Body of pancreas (tissue), 4 donors: ENCODE results near the gene DYNC1LI1. TPM values are rescaled to one million over a fixed set of nuclear protein-coding genes. Genes with fewer than 3 reads are reported as not detected.

Source experiments
- ATAC-seq: fragments of 150-250 bp; one replicate; pipeline ENCODE4 v1.9.1; 2016
- DNase-seq, 4 donors: peaks; one replicate each; pipeline ENCODE4 v3.0.0-alpha.2; 2019
- H3K27ac ChIP-seq, 4 donors: fragments of 200-600 bp; sonication (generic); 1 replicate in 3 of 4; 2 replicates in 1 of 4; pipeline versions ENCODE4 v1.5.1 to v1.6.1; 2016 to 2019; ENCODE audit warnings: mild to moderate bottlenecking in 1 of 4, mixed read lengths in 1 of 4, moderate library complexity in 1 of 4
- H3K27me3 ChIP-seq, 2 donors: fragments of 200-600 bp; sonication (generic); one replicate each; pipeline ENCODE4 v1.6.0; 2016; ENCODE audit warnings: mild to moderate bottlenecking in 1 of 2
- H3K36me3 ChIP-seq, 2 donors: fragments of 200-600 bp; sonication (generic); replicated peaks in 1 of 2; 2 replicates each; pipeline ENCODE4 v1.5.1; 2016; ENCODE audit warnings: low read depth in 2 of 2; ENCODE audit not compliant: insufficient read depth in 1 of 2
- H3K4me1 ChIP-seq: fragments of 200-600 bp; sonication (generic); one replicate; pipeline ENCODE4 v1.6.0; 2016
- H3K4me3 ChIP-seq, 2 donors: fragments of 200-600 bp; sonication (generic); 1 replicate in 1 of 2; 2 replicates in 1 of 2; pipeline ENCODE4 v1.5.1; 2016 to 2019
- H3K9me3 ChIP-seq, 3 donors: fragments of 200-600 bp; sonication (generic); 1 replicate in 2 of 3; 2 replicates in 1 of 3; pipeline ENCODE4 v1.5.1; 2016
- CTCF ChIP-seq, 7 experiments: fragments of 450-650 bp in 4 of 7; fragments of 200-600 bp in 3 of 7; sonication (generic) in 3 of 7; IDR thresholded peaks; one replicate each; pipeline ENCODE4 v1.5.1; 2016 to 2019; ENCODE audit warnings: antibody characterized with exemption in 7 of 7
- POLR2A ChIP-seq, 3 donors: fragments of 450-650 bp; IDR thresholded peaks; one replicate each; pipeline ENCODE4 v1.6.1; 2016; ENCODE audit warnings: antibody characterized with exemption in 3 of 3, mild to moderate bottlenecking in 2 of 3
- WGBS, 2 donors: methylation state at CpG; one replicate each; pipeline ENCODE4 v1.1.5; 2017; 5-methylcytosine and 5-hydroxymethylcytosine counted together
- intact Hi-C: fragments of 100-400 bp; cut with DNase I; formaldehyde crosslinking; loops from one replicate; pipeline ENCODE4 v1.15.1; 2023
- total RNA-seq, 2 donors: library from RNA; depleted of rRNA; stranded (reverse); fragments of >200 nt; gene quantifications; one replicate each; pipeline ENCODE4 v1.1.0, GENCODE V29; 2016

The DYNC1LI1 gene
- 10 to 100 TPM in 1 of 2 donors, 1 to 10 TPM in 1; 7.6 to 16.3 TPM for total RNA-seq

- ATAC-seq (peak; percentile 96), DNase-seq (peak; percentile 95 to 96 (median 95))
- WGBS, 2 donors, result 1% methylated on average over 89 of the region's 89 CpGs; no CpG with 5 or more reads in 1 of the 2 donors
- H3K4me1 ChIP-seq, result peaks cover 23% of the 10 kb centered on the region
- intact Hi-C loops, result no loop called here
- H3K27ac ChIP-seq, result peak within 1 kb of the TSS; percentile 76 to 98 (median 94)
- no peaks in the 10 kb centered on the region for H3K36me3 ChIP-seq
- H3K9me3 ChIP-seq, result no peaks in the 10 kb centered on the region
- H3K4me3 ChIP-seq, result peak within 1 kb of the TSS; percentile 53 to 86
- peak in 1 of 7 experiments; percentile 2 for TF ChIP-seq CTCF (IDR thresholded peaks at IDR 0.05)
- TF ChIP-seq POLR2A (IDR thresholded peaks at IDR 0.05), result peak; percentile 65 to 90 (median 87)
- H3K27me3 ChIP-seq, result no peaks in the 10 kb centered on the region
Measured at GRCh38 chr3:32570421-32571191, at the start of gene DYNC1LI1. TSS of gene DYNC1LI1 (minus strand) at chr3:32570858. CDS start at chr3:32570770, 88 bp downstream.

DNA sequence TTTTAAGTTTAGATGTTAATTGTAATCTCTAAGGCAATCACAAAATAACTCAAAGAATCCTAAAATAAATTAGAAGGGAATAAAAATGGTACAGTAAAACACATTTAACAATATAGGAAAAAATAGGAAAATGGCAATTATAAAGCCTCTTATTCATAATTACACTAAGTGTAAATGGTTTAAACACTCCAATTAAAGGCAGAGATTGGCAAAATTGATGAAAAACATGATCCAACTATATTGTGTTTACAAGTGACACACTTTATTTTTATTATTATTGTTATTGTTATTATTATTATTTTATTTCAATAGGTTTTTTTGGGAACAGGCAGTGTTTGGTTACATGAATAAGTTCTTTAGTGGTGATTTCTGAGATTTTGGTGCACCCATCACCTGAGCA lies 48.7 kb upstream of the DYNC1LI1 start:
- no peaks in the 10 kb centered on the region for H3K9me3 ChIP-seq
- intact Hi-C loops, result no loop called here
- DNase-seq (no peak), ATAC-seq (no peak)
- H3K36me3 ChIP-seq, result no peaks in the 10 kb centered on the region
- TF ChIP-seq POLR2A (IDR thresholded peaks at IDR 0.05) (no peak), CTCF (IDR thresholded peaks at IDR 0.05) (no peak)
- no peaks in the 10 kb centered on the region for H3K4me1 ChIP-seq
- no peak overlapping the region for H3K4me3 ChIP-seq
- H3K27ac ChIP-seq, result no peak overlapping the region
- H3K27me3 ChIP-seq, result no peaks in the 10 kb centered on the region

DNA sequence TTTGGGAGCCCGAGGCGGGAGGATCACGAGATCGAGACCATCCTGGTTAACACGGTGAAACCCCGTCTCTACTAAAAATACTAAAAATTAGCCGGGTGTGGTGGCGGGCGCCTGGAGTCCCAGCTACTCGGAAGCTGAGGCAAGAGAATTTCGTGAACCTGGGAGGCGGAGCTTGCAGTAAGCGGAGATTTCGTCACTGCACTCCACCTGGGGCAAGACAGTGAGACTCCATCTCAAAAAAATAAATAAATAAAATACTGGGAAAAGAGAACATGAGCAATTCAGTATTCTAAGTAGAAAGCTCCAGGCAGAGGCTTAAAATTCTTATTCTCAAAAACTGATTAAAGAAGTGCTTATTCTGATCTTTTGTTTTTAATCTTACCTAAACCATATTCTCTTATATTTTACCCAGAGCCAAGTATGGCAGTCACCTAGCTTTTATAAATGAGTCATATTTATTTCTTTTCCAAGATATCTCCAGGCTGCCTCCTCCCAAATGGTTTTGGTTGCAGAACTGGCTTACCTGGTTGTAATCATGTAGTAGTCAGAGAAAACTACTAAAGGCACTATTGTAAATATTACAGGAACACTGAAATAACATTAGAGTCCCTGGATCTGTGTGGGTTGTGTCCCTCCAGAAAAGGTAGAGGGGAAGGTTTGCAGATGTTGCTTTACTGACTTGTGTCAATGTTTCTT lies 45.8 kb upstream of the DYNC1LI1 start:
- Histone ChIP-seq H3K9me3 (no peaks in the 10 kb centered on the region), H3K27me3 (no peaks in the 10 kb centered on the region), H3K36me3 (no peaks in the 10 kb centered on the region), H3K4me3 (no peak overlapping the region), H3K27ac (no peak overlapping the region), H3K4me1 (no peaks in the 10 kb centered on the region)
- WGBS, 2 donors, result 89 to 92% methylated on average over 14 of the region's 14 CpGs
- TF ChIP-seq POLR2A (IDR thresholded peaks at IDR 0.05) (no peak), CTCF (IDR thresholded peaks at IDR 0.05) (no peak)
- DNase-seq (no peak), ATAC-seq (no peak)
- intact Hi-C loops, result no loop called here

DNA sequence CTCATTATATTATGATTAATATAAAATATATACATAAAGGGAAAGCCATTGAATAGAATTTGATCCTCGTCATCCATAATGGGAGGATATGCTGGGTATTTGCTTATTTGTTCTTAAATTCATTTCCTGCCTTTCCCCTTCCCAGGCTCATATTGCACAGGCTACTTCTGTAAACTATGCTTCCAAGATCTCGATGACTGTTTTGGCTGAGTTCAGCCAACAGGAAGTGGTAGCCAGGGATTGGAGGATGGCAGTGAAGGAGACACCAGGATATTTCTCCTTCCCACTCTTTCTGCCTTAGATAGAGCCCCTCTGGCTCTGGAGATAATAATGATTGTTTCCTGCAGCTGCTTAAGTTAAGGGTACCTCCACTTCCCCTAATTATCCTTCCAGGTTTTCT lies 44.3 kb upstream of the DYNC1LI1 start:
- no peak for DNase-seq
- Histone ChIP-seq H3K4me3 (no peak overlapping the region), H3K9me3 (no peaks in the 10 kb centered on the region), H3K27me3 (no peaks in the 10 kb centered on the region), H3K4me1 (no peaks in the 10 kb centered on the region), H3K27ac (no peak overlapping the region), H3K36me3 (no peaks in the 10 kb centered on the region)
- intact Hi-C loops, result no loop called here
- TF ChIP-seq POLR2A (IDR thresholded peaks at IDR 0.05) (no peak), CTCF (IDR thresholded peaks at IDR 0.05) (no peak)
- WGBS, 2 donors, result 56 to 58% methylated on average over 2 of the region's 2 CpGs
- ATAC-seq, result no peak
